IMR-90 (cell line): ENCODE results near the gene NT5C1A. TPM values are rescaled to one million over a fixed set of nuclear protein-coding genes. Genes with fewer than 3 reads are reported as not detected.

Experiments used
- ATAC-seq: fragments of 200-7000 bp; cut with Tn5 transposase; 2 replicates; pipeline ENCODE4 v1.9.1; 2020; ENCODE audit warnings: low read depth, mild to moderate bottlenecking, moderate library complexity
- BruUV-seq: library from RNA; stranded (reverse); fragments of 400-500 nt; replicated peaks from 2 replicates; lab custom pipeline; 2021; lab: Mats Ljungman, UMichigan
- CTCF ChIA-PET: fragments of 300-600 bp; formaldehyde crosslinking; extraction: SDS; loops from one replicate; lab custom pipeline; 2021; ENCODE audit warnings: antibody characterized with exemption; lab: Yijun Ruan, JAX
- POLR2A ChIA-PET: fragments of 300-600 bp; sonication (Branson Sonifier 250); formaldehyde crosslinking; loops from one replicate; lab custom pipeline; 2022; ENCODE audit warnings: antibody characterized with exemption; ENCODE audit not compliant: unreplicated experiment; lab: Charles Lee
- DNase-seq: peaks from one replicate; pipeline ENCODE4 v3.0.0; 2013
- H2AFZ ChIP-seq: replicated peaks from 2 replicates; pipeline ENCODE3; 2013; ENCODE audit warnings: low read length, mild to moderate bottlenecking; ENCODE audit not compliant: poor library complexity
- H2AK5ac ChIP-seq: 2 replicates; pipeline ENCODE4 v1.6.1; 2013; ENCODE audit warnings: low read depth, low read length, inconsistent platforms
- H2AK9ac ChIP-seq: replicated peaks from 2 replicates; pipeline ENCODE3; 2013; ENCODE audit warnings: mild to moderate bottlenecking, low read depth, low read length, moderate library complexity; ENCODE audit not compliant: poor library complexity
- H2BK120ac ChIP-seq: 2 replicates; pipeline ENCODE4 v1.6.1; 2013; ENCODE audit warnings: low read depth, low read length, inconsistent platforms
- H2BK15ac ChIP-seq: 3 replicates; pipeline ENCODE4 v1.6.1; 2013; ENCODE audit warnings: low read depth, low read length, inconsistent platforms
- H2BK20ac ChIP-seq: 2 replicates; pipeline ENCODE4 v1.6.1; 2013; ENCODE audit warnings: low read depth, mild to moderate bottlenecking, inconsistent platforms, low read length, moderate library complexity
- H2BK5ac ChIP-seq: 2 replicates; pipeline ENCODE4 v1.6.1; 2013; ENCODE audit warnings: mild to moderate bottlenecking, low read depth, low read length, inconsistent platforms; ENCODE audit not compliant: poor library complexity, severe bottlenecking
- H3K14ac ChIP-seq: replicated peaks from 2 replicates; pipeline ENCODE4 v1.6.1; 2013; ENCODE audit warnings: low read depth, low read length, inconsistent platforms
- H3K18ac ChIP-seq: 2 replicates; pipeline ENCODE4 v1.6.1; 2013; ENCODE audit warnings: low read depth, low read length, control low read depth
- H3K23ac ChIP-seq: 2 replicates; pipeline ENCODE4 v1.6.1; 2013; ENCODE audit warnings: low read depth, low read length, inconsistent platforms
- H3K27ac ChIP-seq: 2 replicates; pipeline ENCODE4 v1.5.1; 2013; ENCODE audit warnings: mild to moderate bottlenecking, control low read depth, low read length; ENCODE audit not compliant: insufficient read depth
- H3K27me3 ChIP-seq: 2 replicates; pipeline ENCODE4 v1.6.1; 2013; ENCODE audit warnings: low read length; ENCODE audit not compliant: control insufficient read depth, insufficient read depth
- H3K36me3 ChIP-seq: 2 replicates; pipeline ENCODE4 v1.6.1; 2013; ENCODE audit warnings: low read length, mixed read lengths; ENCODE audit not compliant: control insufficient read depth, insufficient read depth
- H3K4ac ChIP-seq: 2 replicates; pipeline ENCODE4 v1.6.1; 2013; ENCODE audit warnings: low read depth, low read length, inconsistent platforms
- H3K4me1 ChIP-seq: 2 replicates; pipeline ENCODE4 v1.6.1; 2013; ENCODE audit warnings: low read length, mixed read lengths; ENCODE audit not compliant: control insufficient read depth, insufficient read depth
- H3K4me2 ChIP-seq: 2 replicates; pipeline ENCODE4 v1.6.1; 2013; ENCODE audit warnings: low read depth, mild to moderate bottlenecking, control low read depth, low read length, moderate library complexity
- H3K4me3 ChIP-seq: 2 replicates; pipeline ENCODE4 v1.5.1; 2013; ENCODE audit warnings: low read depth, mild to moderate bottlenecking, control low read depth, low read length, moderate library complexity; ENCODE audit not compliant: insufficient read depth
- H3K56ac ChIP-seq: 2 replicates; pipeline ENCODE4 v1.6.1; 2013; ENCODE audit warnings: low read length, inconsistent platforms; ENCODE audit not compliant: insufficient read depth; ENCODE audit errors: extremely low read depth
- H3K79me1 ChIP-seq, 2 experiments: 2 replicates each; pipeline ENCODE4 v1.6.1; 2013; ENCODE audit warnings: low read length in 2 of 2, inconsistent platforms in 1 of 2, low read depth in 1 of 2
- H3K9ac ChIP-seq: 2 replicates; pipeline ENCODE4 v1.6.1; 2013; ENCODE audit warnings: low read depth, low read length, control low read depth
- H3K9me1 ChIP-seq: 2 replicates; pipeline ENCODE4 v1.6.1; 2013; ENCODE audit warnings: low read length, inconsistent platforms; ENCODE audit not compliant: insufficient read depth
- H3K9me3 ChIP-seq: 2 replicates; pipeline ENCODE4 v1.6.1; 2013; ENCODE audit warnings: low read length; ENCODE audit not compliant: control insufficient read depth, insufficient read depth
- H4K20me1 ChIP-seq: 2 replicates; pipeline ENCODE4 v1.6.1; 2013; ENCODE audit warnings: low read length, inconsistent platforms; ENCODE audit not compliant: insufficient read depth
- H4K5ac ChIP-seq: 2 replicates; pipeline ENCODE4 v1.6.1; 2013; ENCODE audit warnings: mild to moderate bottlenecking, low read depth, low read length, control low read depth
- H4K8ac ChIP-seq, 2 experiments: 2 replicates each; pipeline ENCODE4 v1.6.1; 2013; ENCODE audit warnings: low read depth in 2 of 2, low read length in 2 of 2, control low read depth in 1 of 2, inconsistent platforms in 1 of 2
- H4K91ac ChIP-seq: 2 replicates; pipeline ENCODE4 v1.6.1; 2013; ENCODE audit warnings: low read depth, low read length, inconsistent platforms; ENCODE audit not compliant: insufficient read depth
- BHLHE40 ChIP-seq: fragments of 150-350 bp; IDR thresholded peaks from 2 replicates; pipeline ENCODE4 v1.6.1; 2016; ENCODE audit warnings: mild to moderate bottlenecking, low read depth, low read length
- CEBPB ChIP-seq: IDR thresholded peaks from 2 replicates; pipeline ENCODE4 v1.6.1; 2012; ENCODE audit warnings: low read depth, low read length, improper control_type of control experiment
- CHD1 ChIP-seq: IDR thresholded peaks from 2 replicates; pipeline ENCODE4 v1.6.1; 2012; ENCODE audit warnings: low read depth, low read length, improper control_type of control experiment
- CTCF ChIP-seq: conservative IDR thresholded peaks from 2 replicates; pipeline ENCODE4 v1.5.1; 2012; ENCODE audit warnings: mild to moderate bottlenecking, low read depth, low read length, improper control_type of control experiment
- ELK1 ChIP-seq: fragments of 150-350 bp; IDR thresholded peaks from 2 replicates; pipeline ENCODE4 v1.6.1; 2016; ENCODE audit warnings: low read depth, mild to moderate bottlenecking, low read length, moderate library complexity, borderline replicate concordance
- MAZ ChIP-seq: IDR thresholded peaks from 2 replicates; pipeline ENCODE4 v1.6.1; 2012; ENCODE audit warnings: low read depth, mild to moderate bottlenecking, low read length, improper control_type of control experiment, moderate library complexity, borderline replicate concordance
- MXI1 ChIP-seq: IDR thresholded peaks from 2 replicates; pipeline ENCODE4 v1.6.1; 2012; ENCODE audit warnings: low read depth, mild to moderate bottlenecking, low read length, moderate library complexity, borderline replicate concordance
- NFE2L2 ChIP-seq: fragments of 150-350 bp; IDR thresholded peaks from 2 replicates; pipeline ENCODE4 v1.6.1; 2016; ENCODE audit warnings: low read depth, mild to moderate bottlenecking, low read length
- RAD21 ChIP-seq: IDR thresholded peaks from 2 replicates; pipeline ENCODE4 v1.6.1; 2012; ENCODE audit warnings: low read length, improper control_type of control experiment
- WGBS, 2 experiments: methylation state at CpG; one replicate each; pipeline versions ENCODE4 v1.1.5 to v1.1.7; 2013; ENCODE audit warnings: missing lambda C conversion rate in 2 of 2; ENCODE audit not compliant: insufficient read length in 1 of 2; ENCODE audit errors: extremely low coverage in 2 of 2; 5-methylcytosine and 5-hydroxymethylcytosine counted together
- dilution Hi-C: fragments of 300-500 bp; cut with HindIII; formaldehyde crosslinking; loops from one replicate; pipeline ENCODE4 v1.14.3; 2018; ENCODE audit warnings: low sequenced_read_pairs; ENCODE audit not compliant: unreplicated experiment
- in situ Hi-C: fragments of 300-500 bp; cut with MboI; formaldehyde crosslinking; loops from 3 replicates; pipeline ENCODE4 v1.14.3; 2019; ENCODE audit warnings: low sequenced_read_pairs, inconsistent platforms, mixed read lengths
- intact Hi-C: fragments of 100-400 bp; cut with micrococcal nuclease; formaldehyde crosslinking; loops from 2 replicates; pipeline ENCODE4 v1.10.0; 2022
- polyA plus RNA-seq, 3 experiments: library from polyadenylated mRNA; depleted of rRNA; stranded (reverse); fragments of >200 nt; gene quantifications; 2 replicates each; pipeline ENCODE4 v1.2.3, GENCODE V29; 2012; ENCODE audit warnings: low replicate concordance in 1 of 3
- total RNA-seq: library from RNA; depleted of rRNA; stranded (reverse); fragments of >200 nt; gene quantifications from 2 replicates; pipeline ENCODE4 v1.2.3, GENCODE V29; 2012
- TF ChIP-seq, protein P1 (sequence below): fragments of 150-350 bp; IDR thresholded peaks from 2 replicates; pipeline ENCODE4 v1.6.1; 2017; ENCODE audit warnings: mild to moderate bottlenecking, antibody characterized with exemption, low read length, low read depth

Gene NT5C1A
- total and polyA plus RNA-seq, 2 of the 4 experiments (the other 2 are of a cell fraction): not detected

GRCh38 chr1:39684313-39684664 is 12.4 kb upstream of the NT5C1A start:
- Histone ChIP-seq H3K4me2 (no peak overlapping the region), H3K14ac (no peak overlapping the region), H3K9me3 (peaks cover 4% of the 10 kb centered on the region), H4K91ac (no peak overlapping the region), H3K23ac (no peak overlapping the region), H2BK120ac (no peak overlapping the region), H3K9ac (no peak overlapping the region), H2AFZ (no peak overlapping the region), H2BK20ac (no peak overlapping the region), H4K5ac (no peak overlapping the region), H3K18ac (no peak overlapping the region), H3K27ac (no peak overlapping the region), H3K27me3 (peaks cover 86% of the 10 kb centered on the region), H2BK15ac (no peak overlapping the region), H3K79me1 (no peaks in the 10 kb centered on the region), H2AK9ac (no peak overlapping the region), H3K36me3 (no peaks in the 10 kb centered on the region), H3K4me1 (no peaks in the 10 kb centered on the region), H3K56ac (no peak overlapping the region), H3K4ac (no peak overlapping the region), H3K4me3 (no peak overlapping the region), H2BK5ac (no peak overlapping the region), H2AK5ac (no peak overlapping the region), H3K9me1 (no peaks in the 10 kb centered on the region), H4K20me1 (no peaks in the 10 kb centered on the region; the same call in 1 of the 2 replicates), H4K8ac (no peak overlapping the region)
- POLR2A ChIA-PET: interaction anchor here (0.5 kb wide), 1 partner anchor 9 kb away, joined by 5 read pairs; no protein-coding TSS in a partner anchor
- DNase-seq (no peak), ATAC-seq (no peak)
- dilution Hi-C loops: no loop called here
- in situ Hi-C loops: no loop called here
- WGBS, 2 experiments: 51% methylated on average over 3 of the region's 13 CpGs; no CpG with 5 or more reads in 1 of the 2 experiments
- CTCF ChIA-PET: no interaction called here
- intact Hi-C loops: no loop called here
- TF ChIP-seq, protein P1, sequence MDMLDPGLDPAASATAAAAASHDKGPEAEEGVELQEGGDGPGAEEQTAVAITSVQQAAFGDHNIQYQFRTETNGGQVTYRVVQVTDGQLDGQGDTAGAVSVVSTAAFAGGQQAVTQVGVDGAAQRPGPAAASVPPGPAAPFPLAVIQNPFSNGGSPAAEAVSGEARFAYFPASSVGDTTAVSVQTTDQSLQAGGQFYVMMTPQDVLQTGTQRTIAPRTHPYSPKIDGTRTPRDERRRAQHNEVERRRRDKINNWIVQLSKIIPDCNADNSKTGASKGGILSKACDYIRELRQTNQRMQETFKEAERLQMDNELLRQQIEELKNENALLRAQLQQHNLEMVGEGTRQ: no peak
- no peak for TF ChIP-seq MAZ
- no peak for TF ChIP-seq BHLHE40
- TF ChIP-seq CHD1: no peak
- TF ChIP-seq NFE2L2: no peak
- TF ChIP-seq RAD21: no peak
- TF ChIP-seq ELK1: no peak
- TF ChIP-seq CEBPB: no peak
- no peak for TF ChIP-seq MXI1
- no peak for TF ChIP-seq CTCF
- BruUV-seq: no TSS peak
